Fibroblast of mammary gland (primary cell): ENCODE measurements around the gene SREBF1.
A peak's percentile ranks its signal among the peaks of the same experiment; 100 is the strongest.

Experiments used
- DNase-seq: peaks from one replicate; pipeline ENCODE4 v3.0.0-alpha.2; 2010; ENCODE audit warnings: low read depth
- H3K4me3 ChIP-seq: 2 replicates; pipeline ENCODE4 v1.5.1; 2011; ENCODE audit warnings: low read depth, mild to moderate bottlenecking, low read length, moderate library complexity; ENCODE audit not compliant: control insufficient read depth
- TF ChIP-seq, protein P1 (sequence below): conservative IDR thresholded peaks from 2 replicates; pipeline ENCODE4 v1.5.1; 2011; ENCODE audit warnings: low read depth, low read length, inconsistent platforms; ENCODE audit not compliant: control insufficient read depth, insufficient read depth

SREBF1 gene

DNA sequence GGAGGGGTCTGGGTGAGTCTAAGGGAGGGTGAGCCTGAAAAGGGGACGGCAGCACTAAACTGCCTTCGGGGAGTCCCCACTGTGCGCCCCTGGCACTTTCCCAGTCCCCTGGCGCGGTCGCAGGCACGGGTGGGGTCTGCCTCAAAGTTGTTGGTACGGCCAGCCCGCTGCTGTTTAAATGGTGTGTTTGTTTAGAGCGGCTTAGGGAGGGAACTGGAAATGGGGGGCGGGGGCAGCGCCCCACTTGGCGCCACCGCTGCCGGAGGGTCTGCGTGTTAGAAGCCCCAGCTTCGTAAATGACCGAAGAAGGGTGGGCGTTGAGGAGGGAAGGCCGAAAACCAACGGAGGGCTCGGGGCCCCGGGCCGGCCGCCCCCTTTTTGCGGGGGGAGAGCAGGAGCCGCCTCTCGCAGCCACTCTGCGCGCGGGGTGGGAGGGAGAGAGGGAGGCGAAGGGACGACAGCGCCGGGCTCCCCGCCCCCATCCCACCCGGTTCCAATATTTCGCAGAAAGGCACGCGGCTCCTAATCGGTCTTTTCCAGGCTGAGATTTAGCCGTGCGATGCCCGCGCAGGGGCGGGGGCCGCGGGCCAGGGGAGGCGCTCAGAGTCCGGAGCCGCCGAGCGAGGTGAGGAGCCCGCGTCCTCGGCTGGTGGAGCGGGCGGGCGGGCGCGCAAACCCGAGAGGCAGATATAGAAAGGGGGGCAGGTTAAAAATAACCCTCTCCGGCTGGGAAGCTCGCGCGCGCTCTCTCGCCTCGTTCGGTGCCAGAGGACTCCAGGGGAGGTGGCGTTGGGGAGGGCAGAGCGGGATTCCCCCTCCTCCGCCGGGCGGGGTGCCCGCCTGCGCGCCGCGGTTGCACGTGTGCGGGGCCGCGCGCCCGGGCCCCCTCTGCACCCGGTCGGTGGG lies 54.9 kb downstream of the SREBF1 start:
- TF ChIP-seq, protein P1, sequence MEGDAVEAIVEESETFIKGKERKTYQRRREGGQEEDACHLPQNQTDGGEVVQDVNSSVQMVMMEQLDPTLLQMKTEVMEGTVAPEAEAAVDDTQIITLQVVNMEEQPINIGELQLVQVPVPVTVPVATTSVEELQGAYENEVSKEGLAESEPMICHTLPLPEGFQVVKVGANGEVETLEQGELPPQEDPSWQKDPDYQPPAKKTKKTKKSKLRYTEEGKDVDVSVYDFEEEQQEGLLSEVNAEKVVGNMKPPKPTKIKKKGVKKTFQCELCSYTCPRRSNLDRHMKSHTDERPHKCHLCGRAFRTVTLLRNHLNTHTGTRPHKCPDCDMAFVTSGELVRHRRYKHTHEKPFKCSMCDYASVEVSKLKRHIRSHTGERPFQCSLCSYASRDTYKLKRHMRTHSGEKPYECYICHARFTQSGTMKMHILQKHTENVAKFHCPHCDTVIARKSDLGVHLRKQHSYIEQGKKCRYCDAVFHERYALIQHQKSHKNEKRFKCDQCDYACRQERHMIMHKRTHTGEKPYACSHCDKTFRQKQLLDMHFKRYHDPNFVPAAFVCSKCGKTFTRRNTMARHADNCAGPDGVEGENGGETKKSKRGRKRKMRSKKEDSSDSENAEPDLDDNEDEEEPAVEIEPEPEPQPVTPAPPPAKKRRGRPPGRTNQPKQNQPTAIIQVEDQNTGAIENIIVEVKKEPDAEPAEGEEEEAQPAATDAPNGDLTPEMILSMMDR, result no peak
- DNase-seq, result peak; percentile 48
- H3K4me3 ChIP-seq, result peak overlapping the region; percentile 28

DNA sequence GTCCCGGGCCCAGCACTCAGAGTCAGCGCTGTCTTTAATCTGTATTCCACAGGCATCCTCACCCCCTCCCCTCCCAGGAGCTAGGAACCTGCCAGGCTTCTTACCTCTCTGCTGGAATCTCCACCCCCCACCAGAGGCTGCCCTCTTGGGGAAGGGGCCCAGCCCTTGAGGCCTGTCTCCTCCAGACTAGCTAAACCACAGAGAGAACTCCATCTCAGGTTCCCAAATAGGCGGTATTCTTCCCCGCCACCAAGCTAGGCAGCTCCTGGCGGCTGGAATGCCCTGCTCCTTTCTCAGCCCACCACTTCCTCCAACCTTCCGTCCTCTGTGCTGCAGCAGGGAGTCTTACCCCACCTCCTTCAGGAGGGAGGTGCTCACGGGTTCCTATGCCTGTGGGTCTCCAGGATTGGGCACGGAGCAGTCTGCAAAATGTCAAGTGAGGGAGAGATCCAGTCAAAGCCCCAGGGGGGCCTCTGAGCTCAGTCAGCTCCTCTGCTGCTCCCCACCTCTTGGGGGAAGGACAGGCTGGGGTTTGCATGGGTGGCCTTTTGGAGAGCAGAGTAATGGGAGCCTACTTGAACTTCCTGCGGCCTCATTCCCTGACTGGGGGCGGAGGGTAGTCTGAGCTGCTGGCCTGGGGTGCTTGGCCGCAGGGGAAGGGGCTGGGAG lies 55.7 kb downstream of the SREBF1 start:
- peak; percentile 49 for DNase-seq
- TF ChIP-seq, protein P1, result peak; percentile 31
- H3K4me3 ChIP-seq, result no peak overlapping the region

DNA sequence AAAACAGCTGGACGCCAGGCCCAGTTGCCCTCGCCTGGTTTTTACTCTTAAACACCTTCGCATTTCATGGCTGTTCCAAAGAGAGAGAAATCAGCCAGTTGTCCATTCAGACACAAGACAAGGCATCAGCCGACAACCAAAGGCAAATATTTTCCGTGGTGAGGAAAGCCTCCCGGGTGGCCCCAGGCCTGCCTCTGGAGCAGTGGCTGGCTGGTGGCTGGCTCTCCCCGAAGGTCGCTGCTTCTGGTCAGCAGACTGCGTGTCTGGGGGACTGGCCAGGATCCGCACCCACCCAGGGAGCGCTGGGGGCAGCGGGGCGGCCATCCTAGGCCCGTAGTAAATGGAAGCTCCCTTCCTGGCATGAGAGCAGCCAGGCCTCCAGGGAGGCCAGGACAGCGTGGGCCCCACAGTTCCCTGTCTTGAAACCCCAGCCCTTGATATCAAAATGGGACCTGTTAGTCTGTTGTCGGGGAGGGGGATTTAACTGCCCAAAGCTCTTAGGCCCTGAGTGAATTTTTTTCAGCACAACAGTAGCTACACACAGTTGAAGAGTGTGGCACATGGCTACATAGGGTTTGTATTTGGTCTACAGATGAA lies 57.7 kb downstream of the SREBF1 start:
- H3K4me3 ChIP-seq, result no peak overlapping the region
- no peak for DNase-seq
- TF ChIP-seq, protein P1, result no peak

DNA sequence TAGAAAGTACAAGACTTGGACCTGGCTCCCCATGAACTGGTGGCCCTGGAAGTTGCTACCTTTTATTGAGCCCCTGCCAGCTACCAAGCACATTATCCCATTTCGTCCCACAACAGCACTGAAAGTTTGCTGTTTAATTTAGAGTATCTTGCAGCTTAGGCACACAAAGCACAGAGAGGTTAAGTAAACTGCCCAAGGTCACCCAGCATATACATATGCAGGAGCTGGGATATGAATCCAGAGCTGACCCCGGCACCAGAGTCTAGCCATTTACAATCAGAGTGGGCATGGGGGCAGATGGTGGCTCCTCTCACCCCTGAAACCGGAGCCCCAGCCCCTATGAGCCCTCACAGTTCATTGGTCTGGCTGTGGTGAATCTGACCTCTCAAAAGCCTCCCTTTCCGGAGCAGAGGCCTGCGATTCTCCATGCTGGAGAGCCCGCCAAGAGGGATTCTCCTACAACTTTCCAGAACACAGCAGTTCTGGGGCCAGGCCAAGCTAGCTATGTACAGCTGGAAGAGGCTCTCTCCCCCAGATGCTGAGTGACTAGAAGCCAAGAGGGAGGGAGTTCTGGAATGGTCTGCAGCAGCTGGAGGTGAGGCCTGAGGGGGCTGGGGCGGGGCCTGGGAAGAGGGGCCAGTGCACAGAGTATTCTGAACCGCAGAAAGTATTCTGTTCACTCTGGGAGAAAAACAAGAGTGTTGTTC lies 58.3 kb downstream of the SREBF1 start:
- TF ChIP-seq, protein P1, result no peak
- DNase-seq, result peak; percentile 85
- no peak overlapping the region for H3K4me3 ChIP-seq

DNA sequence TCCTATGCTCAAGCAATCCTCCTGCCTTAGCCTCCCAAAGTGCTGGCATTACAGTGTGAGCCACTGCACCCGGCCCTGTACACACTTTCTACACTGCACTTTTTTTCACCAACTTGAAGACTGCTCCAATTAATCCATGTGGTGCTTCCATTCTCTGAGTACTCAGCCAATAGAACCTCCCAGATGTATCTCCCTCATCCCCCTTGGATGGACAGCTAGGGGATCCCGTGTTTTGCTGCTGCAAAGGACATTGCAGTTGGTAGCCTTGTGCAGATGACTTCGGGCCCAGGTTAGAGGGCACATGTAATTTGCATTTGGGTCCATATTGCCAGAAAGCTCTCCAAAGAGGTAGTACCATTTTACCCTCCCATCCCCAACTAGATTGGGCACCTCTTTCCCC lies 59.9 kb downstream of the SREBF1 start:
- TF ChIP-seq, protein P1, result no peak
- H3K4me3 ChIP-seq, result no peak overlapping the region
- no peak for DNase-seq
